Measurements from ENCODE around the gene PLCB1.

- TF ChIP-seq CTCF (conservative IDR thresholded peaks at IDR 0.05; ENCODE audit: low read depth, low read length): no peak
- no peak for TF ChIP-seq EZH2 (IDR thresholded peaks at IDR 0.05; ENCODE audit: low read length, unreplicated experiment)
- no peak for TF ChIP-seq EZH2phosphoT487 (IDR thresholded peaks at IDR 0.05; ENCODE audit: borderline replicate concordance, low read length)
Observed at GRCh38 chr20:8547035-8547650, 415.1 kb downstream of the PLCB1 start.

All from PC-3 (cell line).